Thoracic aorta endothelial cell (primary cell): Measurements from ENCODE around the gene MMRN1. TPM values are rescaled to one million over a fixed set of nuclear protein-coding genes. Genes with fewer than 3 reads are reported as not detected.

Source experiments
- total RNA-seq: library from RNA; depleted of rRNA; stranded (reverse); fragments of >200 nt; gene quantifications from 2 replicates; pipeline ENCODE4 v1.2.3, GENCODE V29; 2012

MMRN1 gene, protein sequence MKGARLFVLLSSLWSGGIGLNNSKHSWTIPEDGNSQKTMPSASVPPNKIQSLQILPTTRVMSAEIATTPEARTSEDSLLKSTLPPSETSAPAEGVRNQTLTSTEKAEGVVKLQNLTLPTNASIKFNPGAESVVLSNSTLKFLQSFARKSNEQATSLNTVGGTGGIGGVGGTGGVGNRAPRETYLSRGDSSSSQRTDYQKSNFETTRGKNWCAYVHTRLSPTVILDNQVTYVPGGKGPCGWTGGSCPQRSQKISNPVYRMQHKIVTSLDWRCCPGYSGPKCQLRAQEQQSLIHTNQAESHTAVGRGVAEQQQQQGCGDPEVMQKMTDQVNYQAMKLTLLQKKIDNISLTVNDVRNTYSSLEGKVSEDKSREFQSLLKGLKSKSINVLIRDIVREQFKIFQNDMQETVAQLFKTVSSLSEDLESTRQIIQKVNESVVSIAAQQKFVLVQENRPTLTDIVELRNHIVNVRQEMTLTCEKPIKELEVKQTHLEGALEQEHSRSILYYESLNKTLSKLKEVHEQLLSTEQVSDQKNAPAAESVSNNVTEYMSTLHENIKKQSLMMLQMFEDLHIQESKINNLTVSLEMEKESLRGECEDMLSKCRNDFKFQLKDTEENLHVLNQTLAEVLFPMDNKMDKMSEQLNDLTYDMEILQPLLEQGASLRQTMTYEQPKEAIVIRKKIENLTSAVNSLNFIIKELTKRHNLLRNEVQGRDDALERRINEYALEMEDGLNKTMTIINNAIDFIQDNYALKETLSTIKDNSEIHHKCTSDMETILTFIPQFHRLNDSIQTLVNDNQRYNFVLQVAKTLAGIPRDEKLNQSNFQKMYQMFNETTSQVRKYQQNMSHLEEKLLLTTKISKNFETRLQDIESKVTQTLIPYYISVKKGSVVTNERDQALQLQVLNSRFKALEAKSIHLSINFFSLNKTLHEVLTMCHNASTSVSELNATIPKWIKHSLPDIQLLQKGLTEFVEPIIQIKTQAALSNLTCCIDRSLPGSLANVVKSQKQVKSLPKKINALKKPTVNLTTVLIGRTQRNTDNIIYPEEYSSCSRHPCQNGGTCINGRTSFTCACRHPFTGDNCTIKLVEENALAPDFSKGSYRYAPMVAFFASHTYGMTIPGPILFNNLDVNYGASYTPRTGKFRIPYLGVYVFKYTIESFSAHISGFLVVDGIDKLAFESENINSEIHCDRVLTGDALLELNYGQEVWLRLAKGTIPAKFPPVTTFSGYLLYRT
- total RNA-seq: 891 and 1,074 TPM in 2 replicates

DNA sequence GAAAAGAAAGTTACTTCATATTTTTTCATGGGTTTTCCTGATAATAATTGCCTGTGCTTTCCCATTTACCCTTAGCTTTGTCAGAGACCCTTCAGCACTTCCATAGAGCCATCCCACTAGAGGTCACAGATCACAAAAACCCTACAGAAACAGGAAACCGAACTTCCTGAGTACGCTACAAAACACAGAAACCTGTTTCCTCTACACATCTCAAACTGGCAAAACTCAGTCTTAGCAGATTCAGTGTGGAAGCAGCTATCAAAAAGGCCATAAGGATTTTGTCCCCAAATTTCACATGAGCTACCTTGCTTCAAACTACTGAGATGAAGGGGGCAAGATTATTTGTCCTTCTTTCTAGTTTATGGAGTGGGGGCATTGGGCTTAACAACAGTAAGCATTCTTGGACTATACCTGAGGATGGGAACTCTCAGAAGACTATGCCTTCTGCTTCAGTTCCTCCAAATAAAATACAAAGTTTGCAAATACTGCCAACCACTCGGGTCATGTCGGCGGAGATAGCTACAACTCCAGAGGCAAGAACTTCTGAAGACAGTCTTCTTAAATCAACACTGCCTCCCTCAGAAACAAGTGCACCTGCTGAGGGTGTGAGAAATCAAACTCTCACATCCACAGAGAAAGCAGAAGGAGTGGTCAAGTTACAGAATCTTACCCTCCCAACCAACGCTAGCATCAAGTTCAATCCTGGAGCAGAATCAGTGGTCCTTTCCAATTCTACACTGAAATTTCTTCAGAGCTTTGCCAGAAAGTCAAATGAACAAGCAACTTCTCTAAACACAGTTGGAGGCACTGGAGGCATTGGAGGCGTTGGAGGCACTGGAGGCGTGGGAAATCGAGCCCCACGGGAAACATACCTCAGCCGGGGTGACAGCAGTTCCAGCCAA lies at the start of gene MMRN1:
Gene MMRN1 (plus strand): TSS at position 206 of the 902 bp plus-strand sequence. CDS start 118 bp downstream, at position 324.

Other genes with a start within 250 kb of the MMRN1 start
- gene SNCA, start 57.7 kb upstream of the MMRN1 start, total RNA-seq: 44.9 and 78.9 TPM in 2 replicates
- 1.6 and 2.2 TPM in 2 replicates for gene CCSER1, start 232.5 kb downstream of the MMRN1 start, total RNA-seq